Cardiac muscle cell (in vitro differentiated cells and primary cell): Measurements from ENCODE around the gene SMAP1. TPM values are rescaled to one million over a fixed set of nuclear protein-coding genes. Genes with fewer than 3 reads are reported as not detected.

Source experiments
- DNase-seq, 2 donors: peaks; one replicate each; pipeline versions ENCODE4 v3.0.0 to v3.0.0-alpha.2; 2010 to 2017; ENCODE audit warnings: low read depth in 1 of 2, low spot score in 1 of 2
- H3K27ac ChIP-seq: fragments of 200-600 bp; sonication (generic); 2 replicates; pipeline ENCODE4 v1.5.1; 2016
- H3K27me3 ChIP-seq: fragments of 200-600 bp; sonication (generic); 2 replicates; pipeline ENCODE4 v1.6.0; 2016; ENCODE audit warnings: control low read depth
- H3K36me3 ChIP-seq: fragments of 200-600 bp; sonication (generic); 2 replicates; pipeline ENCODE4 v1.5.1; 2016; ENCODE audit warnings: control low read depth
- H3K4me1 ChIP-seq: fragments of 200-600 bp; sonication (generic); 2 replicates; pipeline ENCODE4 v1.8.1; 2017; ENCODE audit warnings: low read depth, mild to moderate bottlenecking, mixed run types
- H3K4me3 ChIP-seq: fragments of 200-600 bp; sonication (generic); 2 replicates; pipeline ENCODE4 v1.5.1; 2016; ENCODE audit warnings: mild to moderate bottlenecking
- H3K9me3 ChIP-seq: fragments of 200-600 bp; sonication (generic); 2 replicates; pipeline ENCODE4 v1.5.1; 2017; ENCODE audit warnings: low read depth, mild to moderate bottlenecking, control low read depth
- polyA plus RNA-seq: library from polyadenylated mRNA; unstranded; fragments of >200 nt; fragmentation: Nextera tagmentation; extraction: Ambion mirVana; gene quantifications from 2 replicates; pipeline ENCODE4 v1.2.1, GENCODE V29; 2016
- total RNA-seq: library from RNA; depleted of rRNA; stranded (reverse); fragments of >200 nt; gene quantifications from 2 replicates; pipeline ENCODE4 v1.2.3, GENCODE V29; 2016
- TF ChIP-seq, protein P1 (sequence below): IDR thresholded peaks from 2 replicates; pipeline ENCODE4 v1.5.1; 2012; ENCODE audit warnings: low read depth, mild to moderate bottlenecking, low read length

The SMAP1 gene
- total and polyA plus RNA-seq, 2 experiments from 2014 or later = 37.7 to 43.1 TPM

DNA sequence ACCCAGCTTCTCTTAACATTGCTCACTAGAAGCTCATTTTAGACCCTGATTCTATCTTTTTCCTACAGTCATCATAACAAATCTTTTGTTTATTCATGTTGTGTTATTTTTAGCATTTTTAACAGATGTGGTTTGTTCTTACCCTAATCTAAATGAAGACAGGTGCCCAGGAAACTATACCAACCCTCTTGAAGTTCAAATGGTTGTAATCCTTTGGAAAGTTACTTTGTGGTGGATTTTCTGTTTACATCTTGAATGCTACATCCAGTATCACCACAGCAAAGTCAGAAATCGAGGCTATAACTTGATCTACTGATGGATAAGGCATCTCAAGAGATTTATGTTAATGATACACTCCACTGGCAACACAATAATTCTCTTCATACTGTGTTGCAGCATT is 26.2 kb downstream of the SMAP1 start:
- Histone ChIP-seq H3K36me3 (no peaks in the 10 kb centered on the region), H3K27ac (no peak overlapping the region), H3K4me3 (no peak overlapping the region), H3K4me1 (no peaks in the 10 kb centered on the region), H3K9me3 (no peaks in the 10 kb centered on the region), H3K27me3 (no peaks in the 10 kb centered on the region)
- TF ChIP-seq, protein P1, sequence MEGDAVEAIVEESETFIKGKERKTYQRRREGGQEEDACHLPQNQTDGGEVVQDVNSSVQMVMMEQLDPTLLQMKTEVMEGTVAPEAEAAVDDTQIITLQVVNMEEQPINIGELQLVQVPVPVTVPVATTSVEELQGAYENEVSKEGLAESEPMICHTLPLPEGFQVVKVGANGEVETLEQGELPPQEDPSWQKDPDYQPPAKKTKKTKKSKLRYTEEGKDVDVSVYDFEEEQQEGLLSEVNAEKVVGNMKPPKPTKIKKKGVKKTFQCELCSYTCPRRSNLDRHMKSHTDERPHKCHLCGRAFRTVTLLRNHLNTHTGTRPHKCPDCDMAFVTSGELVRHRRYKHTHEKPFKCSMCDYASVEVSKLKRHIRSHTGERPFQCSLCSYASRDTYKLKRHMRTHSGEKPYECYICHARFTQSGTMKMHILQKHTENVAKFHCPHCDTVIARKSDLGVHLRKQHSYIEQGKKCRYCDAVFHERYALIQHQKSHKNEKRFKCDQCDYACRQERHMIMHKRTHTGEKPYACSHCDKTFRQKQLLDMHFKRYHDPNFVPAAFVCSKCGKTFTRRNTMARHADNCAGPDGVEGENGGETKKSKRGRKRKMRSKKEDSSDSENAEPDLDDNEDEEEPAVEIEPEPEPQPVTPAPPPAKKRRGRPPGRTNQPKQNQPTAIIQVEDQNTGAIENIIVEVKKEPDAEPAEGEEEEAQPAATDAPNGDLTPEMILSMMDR = no peak
- DNase-seq = no peak

DNA sequence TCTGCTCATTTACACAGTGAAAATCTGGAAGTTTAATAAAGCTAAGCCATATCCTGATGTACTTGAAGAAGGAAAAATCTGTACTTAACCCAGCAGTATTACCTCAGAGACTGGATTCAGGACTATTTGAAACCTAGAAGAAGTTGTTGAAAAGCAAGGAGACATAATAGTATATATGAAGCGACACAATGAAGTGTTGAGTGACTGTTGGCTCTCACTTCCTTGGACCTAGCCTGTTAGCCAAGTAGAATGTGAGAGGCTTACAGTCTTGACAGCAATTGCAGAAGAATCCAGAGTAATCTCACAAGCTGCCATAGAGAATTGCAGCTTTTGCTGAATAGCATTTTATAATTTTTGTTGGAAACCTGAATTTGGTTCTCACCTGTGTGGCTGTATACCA is 26.7 kb downstream of the SMAP1 start:
- Histone ChIP-seq H3K4me1 (no peaks in the 10 kb centered on the region), H3K4me3 (no peak overlapping the region), H3K27ac (no peak overlapping the region), H3K9me3 (no peaks in the 10 kb centered on the region), H3K36me3 (no peaks in the 10 kb centered on the region), H3K27me3 (no peaks in the 10 kb centered on the region)
- TF ChIP-seq, protein P1 = no peak
- no peak for DNase-seq

DNA sequence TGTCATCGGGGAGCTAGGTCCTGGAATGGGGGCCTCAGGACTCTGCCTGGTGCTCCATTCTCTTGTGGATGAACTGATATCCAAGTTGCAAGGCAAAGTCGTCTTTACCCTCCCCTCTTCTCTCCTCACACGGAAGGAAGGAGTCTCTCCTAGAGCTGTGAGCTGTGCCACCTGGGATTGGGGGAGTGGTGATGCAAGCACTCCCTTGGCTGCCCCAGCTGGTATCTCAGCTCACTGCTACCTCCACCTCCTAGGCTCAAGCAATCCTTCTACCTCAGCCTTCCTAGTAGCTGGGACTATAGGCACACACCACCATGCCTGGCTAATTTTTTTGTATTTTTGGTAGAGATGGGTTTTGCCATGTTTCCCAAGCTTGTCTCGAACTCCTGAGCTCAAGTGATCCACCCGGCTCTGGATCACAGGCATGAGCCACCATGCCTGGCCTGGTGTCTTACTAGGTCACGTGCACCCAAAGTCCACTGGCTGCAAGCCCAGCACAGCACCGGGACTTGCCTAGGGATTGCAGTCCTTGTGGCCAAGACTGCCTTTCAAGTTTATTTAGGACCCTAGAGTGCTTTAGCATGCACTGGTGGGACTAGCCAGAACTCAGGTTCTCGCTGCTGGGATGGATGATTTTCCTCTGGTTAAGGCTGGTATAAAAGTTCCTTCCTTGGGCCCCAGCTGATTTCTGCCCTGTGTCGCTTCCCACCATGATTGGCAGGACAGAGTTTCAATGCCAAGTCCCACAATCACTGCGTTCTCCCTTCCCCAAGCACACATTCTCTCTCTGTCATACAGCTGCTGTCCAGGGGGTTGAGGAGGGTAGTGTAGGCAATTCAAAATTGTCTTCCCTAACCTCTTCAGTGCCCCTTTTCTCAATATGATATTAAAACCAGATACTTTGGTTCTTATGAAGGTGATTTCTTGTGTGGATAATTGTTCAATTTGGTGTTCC is 33.5 kb downstream of the SMAP1 start:
- H3K9me3 ChIP-seq = no peaks in the 10 kb centered on the region
- no peak overlapping the region for H3K27ac ChIP-seq
- H3K27me3 ChIP-seq = no peaks in the 10 kb centered on the region
- H3K4me3 ChIP-seq = no peak overlapping the region
- no peaks in the 10 kb centered on the region for H3K36me3 ChIP-seq
- TF ChIP-seq, protein P1 = no peak
- no peak for DNase-seq
- no peaks in the 10 kb centered on the region for H3K4me1 ChIP-seq

DNA sequence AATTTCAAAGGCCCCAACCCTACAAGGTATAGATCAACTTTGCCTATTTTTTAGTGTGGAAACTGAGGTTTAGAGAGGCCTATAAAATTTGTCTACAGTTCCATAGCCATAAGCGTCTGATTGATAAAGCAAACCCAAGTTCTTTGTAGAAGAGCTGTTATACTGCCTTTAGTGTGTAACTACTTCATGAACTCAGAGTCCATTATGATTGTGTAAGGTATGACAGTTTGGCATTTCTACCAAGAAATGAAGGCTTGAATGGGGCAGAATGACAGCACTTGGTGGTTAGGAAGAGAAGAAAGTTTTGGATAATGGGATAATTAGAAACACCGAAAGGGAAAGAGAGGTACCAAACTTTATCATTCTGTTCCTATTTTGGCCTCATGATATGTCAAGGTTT is 38.1 kb downstream of the SMAP1 start:
- peaks cover 9% of the 10 kb centered on the region for H3K4me1 ChIP-seq
- H3K9me3 ChIP-seq = no peaks in the 10 kb centered on the region
- H3K4me3 ChIP-seq = no peak overlapping the region
- H3K27me3 ChIP-seq = no peaks in the 10 kb centered on the region
- DNase-seq = no peak
- H3K27ac ChIP-seq = no peak overlapping the region
- TF ChIP-seq, protein P1 = no peak
- no peaks in the 10 kb centered on the region for H3K36me3 ChIP-seq

DNA sequence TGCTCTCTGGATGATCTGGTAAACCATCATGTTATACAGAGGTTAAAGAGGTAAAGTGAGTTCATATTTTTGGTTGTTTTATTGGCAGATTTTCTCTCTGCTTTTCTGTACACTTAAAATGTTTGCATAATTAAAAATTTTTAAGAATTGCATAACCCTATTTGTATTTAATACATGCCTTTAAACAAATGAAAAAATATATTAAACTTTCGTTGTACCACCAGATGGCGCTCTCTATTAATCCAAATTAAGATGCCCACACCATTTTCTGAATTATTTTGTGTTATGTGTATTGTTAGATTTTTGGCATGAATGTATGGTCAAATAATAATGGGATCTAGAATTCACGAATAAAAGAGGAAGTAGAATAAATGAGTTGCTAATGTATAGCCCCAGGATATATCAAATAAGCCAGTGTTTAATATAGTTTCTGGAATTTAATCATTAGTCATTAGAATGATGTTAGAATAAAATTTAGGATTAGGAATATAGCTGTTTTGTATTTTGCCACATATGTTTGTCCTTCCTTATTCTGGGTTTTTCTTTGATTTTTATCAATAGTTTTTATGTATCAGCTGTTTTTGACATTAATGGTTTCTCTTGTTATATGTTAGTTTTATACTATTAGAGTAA is 38.9 kb downstream of the SMAP1 start:
- Histone ChIP-seq H3K36me3 (no peaks in the 10 kb centered on the region), H3K27me3 (no peaks in the 10 kb centered on the region), H3K4me3 (no peak overlapping the region), H3K9me3 (no peaks in the 10 kb centered on the region), H3K27ac (no peak overlapping the region), H3K4me1 (peaks cover 9% of the 10 kb centered on the region)
- TF ChIP-seq, protein P1 = peak; percentile 43
- peak; percentile 42 to 71 for DNase-seq
